Measurements from ENCODE around the gene BMAL2.

Gene BMAL2

DNA sequence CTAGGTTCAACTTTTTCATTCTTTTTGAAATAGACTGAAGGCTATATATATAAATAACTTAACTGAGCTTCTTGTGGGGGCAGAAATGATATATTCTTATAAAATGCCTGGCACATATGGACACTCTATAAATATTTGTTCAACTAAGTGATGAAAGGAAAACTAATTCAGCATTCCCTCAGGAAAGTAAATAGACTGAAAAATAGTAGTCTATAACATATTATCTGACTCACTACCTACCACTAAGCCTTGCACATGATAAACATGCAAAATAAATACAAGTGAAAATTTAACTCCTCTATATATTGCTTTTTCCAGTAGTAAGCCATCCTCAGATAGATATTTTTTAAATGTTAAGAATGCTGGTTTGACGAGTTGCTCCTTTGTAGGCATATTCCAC lies 15.7 kb upstream of the BMAL2 start:
- TF ChIP-seq TCF12 (IDR thresholded peaks at IDR 0.05; ENCODE audit: low read depth) (no peak), TEAD4 (IDR thresholded peaks at IDR 0.05) (no peak), EGR1 (IDR thresholded peaks at IDR 0.05) (no peak), TAF1 (IDR thresholded peaks at IDR 0.05; ENCODE audit: low read depth) (no peak)

DNA sequence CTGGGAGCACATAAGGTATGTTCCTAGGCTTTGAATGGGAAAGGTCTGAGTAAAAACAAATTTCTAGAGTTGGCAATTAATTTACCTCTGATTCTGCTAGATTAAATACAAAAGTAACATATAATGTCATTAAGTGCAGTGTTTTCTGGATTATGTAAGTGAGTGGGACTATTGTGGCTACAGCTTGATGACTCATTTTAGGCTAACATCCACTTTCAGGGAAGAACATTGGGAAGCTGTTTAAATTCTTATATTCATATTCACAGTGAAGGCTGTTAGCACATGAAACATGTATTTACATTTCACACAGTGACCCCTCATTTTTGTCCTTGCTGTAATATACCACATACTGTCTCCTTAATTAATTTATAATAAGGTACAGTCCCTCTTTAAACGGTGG lies 13.2 kb upstream of the BMAL2 start:
- TF ChIP-seq TAF1 (IDR thresholded peaks at IDR 0.05; ENCODE audit: low read depth): no peak

DNA sequence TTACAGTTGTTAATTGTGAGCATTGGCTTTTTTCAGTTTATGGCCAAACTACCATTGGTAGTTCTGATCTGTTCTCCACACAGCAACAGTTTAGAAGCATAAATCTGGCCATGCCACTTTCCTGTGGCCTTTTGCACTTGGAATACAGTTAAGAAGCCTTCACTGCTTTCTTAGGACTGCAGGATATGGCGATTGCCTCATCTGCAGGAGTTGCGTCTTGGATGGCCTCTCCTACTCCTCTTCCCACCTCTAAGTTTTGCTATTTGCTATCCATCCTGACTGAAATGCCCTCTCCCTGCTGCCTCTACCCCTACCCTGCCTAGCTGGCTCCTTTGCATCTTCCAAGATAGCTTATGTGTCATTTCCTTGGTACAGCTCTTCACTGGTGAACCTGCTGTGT lies 12.8 kb upstream of the BMAL2 start:
- TF ChIP-seq, protein P1, sequence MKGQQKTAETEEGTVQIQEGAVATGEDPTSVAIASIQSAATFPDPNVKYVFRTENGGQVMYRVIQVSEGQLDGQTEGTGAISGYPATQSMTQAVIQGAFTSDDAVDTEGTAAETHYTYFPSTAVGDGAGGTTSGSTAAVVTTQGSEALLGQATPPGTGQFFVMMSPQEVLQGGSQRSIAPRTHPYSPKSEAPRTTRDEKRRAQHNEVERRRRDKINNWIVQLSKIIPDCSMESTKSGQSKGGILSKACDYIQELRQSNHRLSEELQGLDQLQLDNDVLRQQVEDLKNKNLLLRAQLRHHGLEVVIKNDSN (IDR thresholded peaks at IDR 0.05): no peak
- no peak for TF ChIP-seq ZBTB7A (IDR thresholded peaks at IDR 0.05; ENCODE audit: low read depth)

DNA sequence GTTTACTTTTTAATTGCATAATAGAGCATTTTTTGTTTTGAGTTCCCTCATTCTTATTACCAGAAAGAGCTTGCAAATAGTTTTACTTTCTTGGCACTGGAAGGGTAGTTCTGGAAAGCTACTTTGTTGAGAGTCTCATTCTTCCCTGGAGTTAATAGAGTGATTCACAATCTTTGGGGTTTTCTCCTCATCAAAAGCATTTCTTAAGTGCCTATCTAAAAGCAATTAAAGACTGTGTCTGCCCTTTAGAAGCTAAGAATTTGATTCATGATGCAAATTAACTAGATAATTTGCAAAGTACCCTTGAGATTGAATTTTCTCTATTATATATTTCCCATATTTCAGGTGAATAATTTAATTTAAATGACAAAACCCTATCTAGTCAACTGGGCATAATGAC lies 8.1 kb upstream of the BMAL2 start:
- TF ChIP-seq EP300 (IDR thresholded peaks at IDR 0.05; ENCODE audit: borderline replicate concordance): no peak
- no peak for TF ChIP-seq CREB1 (IDR thresholded peaks at IDR 0.05; ENCODE audit: low read depth)

DNA sequence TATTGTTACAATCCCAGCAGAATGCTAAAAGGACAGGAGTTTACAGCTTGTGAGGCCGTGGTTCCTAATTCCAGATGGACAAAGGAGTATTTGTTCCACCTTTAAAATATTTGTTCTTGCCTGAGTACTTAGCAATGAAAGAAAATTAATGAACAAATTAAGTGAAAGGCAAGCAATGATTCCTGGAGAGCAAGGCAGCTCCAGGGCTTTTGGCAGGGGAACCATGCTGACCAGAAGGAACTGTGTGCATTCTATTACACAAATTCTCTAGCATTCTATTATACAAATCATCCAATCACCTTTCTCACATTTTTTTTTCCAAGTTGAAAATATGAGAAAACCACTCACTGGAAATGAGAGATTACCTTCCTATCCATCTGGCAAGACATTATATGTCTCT lies 1.8 kb upstream of the BMAL2 start:
- TF ChIP-seq NFIC (IDR thresholded peaks at IDR 0.05) (no peak; the same call in 1 of the 2 replicates), TAF1 (IDR thresholded peaks at IDR 0.05; ENCODE audit: low read depth) (no peak), CEBPB (IDR thresholded peaks at IDR 0.05) (no peak), FOXM1 (IDR thresholded peaks at IDR 0.05; ENCODE audit: borderline replicate concordance, low read depth) (peak; percentile 75; the same call in 1 of the 2 replicates), ZBTB7A (IDR thresholded peaks at IDR 0.05; ENCODE audit: low read depth) (no peak)
- TF ChIP-seq, protein P2, sequence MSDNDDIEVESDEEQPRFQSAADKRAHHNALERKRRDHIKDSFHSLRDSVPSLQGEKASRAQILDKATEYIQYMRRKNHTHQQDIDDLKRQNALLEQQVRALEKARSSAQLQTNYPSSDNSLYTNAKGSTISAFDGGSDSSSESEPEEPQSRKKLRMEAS (IDR thresholded peaks at IDR 0.05): no peak; the same call in none of the 2 replicates
- TF ChIP-seq, protein P1 (IDR thresholded peaks at IDR 0.05): no peak

DNA sequence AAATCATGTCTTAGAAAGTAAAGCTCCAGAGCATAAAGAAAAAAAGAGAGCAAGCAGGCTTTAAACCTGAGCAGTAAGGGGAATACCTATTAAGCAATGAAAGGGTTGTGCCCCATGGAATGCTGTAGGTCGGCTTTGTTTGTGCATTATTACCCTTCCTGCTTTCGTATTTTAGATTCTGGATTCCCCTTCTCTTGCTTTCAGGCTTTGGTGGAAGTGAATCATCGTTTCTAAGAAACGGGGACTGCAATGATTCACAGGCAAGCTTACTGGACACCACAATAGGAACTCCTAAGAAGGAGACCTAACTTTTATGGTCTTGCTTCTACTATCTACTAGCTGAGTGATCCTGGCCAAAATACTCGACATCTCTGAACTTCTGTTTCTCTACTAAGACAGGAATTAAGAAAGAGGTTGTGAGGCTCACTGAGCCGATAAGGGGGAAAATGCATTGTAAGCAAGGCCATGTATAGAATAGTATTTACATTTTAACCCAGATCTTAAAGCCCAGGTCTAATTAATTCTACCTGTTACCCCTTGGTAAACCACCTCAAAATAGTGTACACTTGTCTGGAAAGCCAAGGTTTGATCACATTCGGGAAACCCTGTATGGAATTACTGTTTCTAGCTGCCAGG lies 1.2 kb upstream of the BMAL2 start:
- TF ChIP-seq TEAD4 (IDR thresholded peaks at IDR 0.05): peak; percentile 92
- TF ChIP-seq CEBPB (IDR thresholded peaks at IDR 0.05): peak; percentile 93
- no peak; the same call in 1 of the 2 replicates for TF ChIP-seq TAF1 (IDR thresholded peaks at IDR 0.05; ENCODE audit: low read depth)
- TF ChIP-seq, protein P1 (IDR thresholded peaks at IDR 0.05): no peak
- no peak for TF ChIP-seq NFIC (IDR thresholded peaks at IDR 0.05)
- TF ChIP-seq EP300 (IDR thresholded peaks at IDR 0.05; ENCODE audit: borderline replicate concordance): peak; percentile 36; the same call in 1 of the 2 replicates
- no peak for TF ChIP-seq CREB1 (IDR thresholded peaks at IDR 0.05; ENCODE audit: low read depth)
- TF ChIP-seq FOXM1 (IDR thresholded peaks at IDR 0.05; ENCODE audit: borderline replicate concordance, low read depth): peak; percentile 42; the same call in 1 of the 2 replicates
- no peak for TF ChIP-seq EGR1 (IDR thresholded peaks at IDR 0.05)
- TF ChIP-seq TCF12 (IDR thresholded peaks at IDR 0.05; ENCODE audit: low read depth): peak; percentile 30; the same call in 1 of the 2 replicates
- TF ChIP-seq, protein P3, sequence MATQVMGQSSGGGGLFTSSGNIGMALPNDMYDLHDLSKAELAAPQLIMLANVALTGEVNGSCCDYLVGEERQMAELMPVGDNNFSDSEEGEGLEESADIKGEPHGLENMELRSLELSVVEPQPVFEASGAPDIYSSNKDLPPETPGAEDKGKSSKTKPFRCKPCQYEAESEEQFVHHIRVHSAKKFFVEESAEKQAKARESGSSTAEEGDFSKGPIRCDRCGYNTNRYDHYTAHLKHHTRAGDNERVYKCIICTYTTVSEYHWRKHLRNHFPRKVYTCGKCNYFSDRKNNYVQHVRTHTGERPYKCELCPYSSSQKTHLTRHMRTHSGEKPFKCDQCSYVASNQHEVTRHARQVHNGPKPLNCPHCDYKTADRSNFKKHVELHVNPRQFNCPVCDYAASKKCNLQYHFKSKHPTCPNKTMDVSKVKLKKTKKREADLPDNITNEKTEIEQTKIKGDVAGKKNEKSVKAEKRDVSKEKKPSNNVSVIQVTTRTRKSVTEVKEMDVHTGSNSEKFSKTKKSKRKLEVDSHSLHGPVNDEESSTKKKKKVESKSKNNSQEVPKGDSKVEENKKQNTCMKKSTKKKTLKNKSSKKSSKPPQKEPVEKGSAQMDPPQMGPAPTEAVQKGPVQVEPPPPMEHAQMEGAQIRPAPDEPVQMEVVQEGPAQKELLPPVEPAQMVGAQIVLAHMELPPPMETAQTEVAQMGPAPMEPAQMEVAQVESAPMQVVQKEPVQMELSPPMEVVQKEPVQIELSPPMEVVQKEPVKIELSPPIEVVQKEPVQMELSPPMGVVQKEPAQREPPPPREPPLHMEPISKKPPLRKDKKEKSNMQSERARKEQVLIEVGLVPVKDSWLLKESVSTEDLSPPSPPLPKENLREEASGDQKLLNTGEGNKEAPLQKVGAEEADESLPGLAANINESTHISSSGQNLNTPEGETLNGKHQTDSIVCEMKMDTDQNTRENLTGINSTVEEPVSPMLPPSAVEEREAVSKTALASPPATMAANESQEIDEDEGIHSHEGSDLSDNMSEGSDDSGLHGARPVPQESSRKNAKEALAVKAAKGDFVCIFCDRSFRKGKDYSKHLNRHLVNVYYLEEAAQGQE (IDR thresholded peaks at IDR 0.05; ENCODE audit: low read depth): no peak

DNA sequence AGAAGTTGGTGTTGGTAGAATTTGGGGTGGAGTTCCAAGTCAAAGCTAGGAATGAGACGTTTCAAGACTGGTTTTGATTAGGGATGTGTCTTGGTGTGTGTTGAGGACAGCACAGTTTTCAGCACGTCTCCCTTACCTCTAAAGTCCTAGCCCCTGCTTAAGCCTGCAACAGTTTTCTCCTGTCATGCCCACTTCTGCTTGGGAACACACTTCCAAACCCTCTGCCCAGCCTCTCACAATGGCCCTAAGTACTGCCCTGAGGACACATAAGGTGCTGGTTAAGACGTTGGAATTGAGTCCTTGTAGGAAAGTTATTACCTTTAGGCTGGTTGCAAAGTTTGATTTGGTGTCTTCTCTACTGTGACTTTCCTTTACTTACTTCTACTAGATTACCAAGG lies 710 bp upstream of the BMAL2 start:
- TF ChIP-seq NFIC (IDR thresholded peaks at IDR 0.05) (no peak), ZBTB7A (IDR thresholded peaks at IDR 0.05; ENCODE audit: low read depth) (no peak), TCF12 (IDR thresholded peaks at IDR 0.05; ENCODE audit: low read depth) (no peak), CREB1 (IDR thresholded peaks at IDR 0.05; ENCODE audit: low read depth) (no peak), EGR1 (IDR thresholded peaks at IDR 0.05) (no peak), TAF1 (IDR thresholded peaks at IDR 0.05; ENCODE audit: low read depth) (no peak), RAD21 (IDR thresholded peaks at IDR 0.05; ENCODE audit: low read depth) (no peak), CEBPB (IDR thresholded peaks at IDR 0.05) (no peak), TEAD4 (IDR thresholded peaks at IDR 0.05) (no peak), FOXM1 (IDR thresholded peaks at IDR 0.05; ENCODE audit: borderline replicate concordance, low read depth) (no peak), EP300 (IDR thresholded peaks at IDR 0.05; ENCODE audit: borderline replicate concordance) (no peak), YY1 (IDR thresholded peaks at IDR 0.05; ENCODE audit: low read depth) (no peak)
- TF ChIP-seq, protein P2 (IDR thresholded peaks at IDR 0.05): no peak
- TF ChIP-seq, protein P1 (IDR thresholded peaks at IDR 0.05): no peak
- TF ChIP-seq, protein P3 (IDR thresholded peaks at IDR 0.05; ENCODE audit: low read depth): no peak

Data from Ishikawa (cell line).